ENCODE results near the gene FGFR4.

- TF ChIP-seq CTCF (IDR thresholded peaks at IDR 0.05 in 8 of 11, conservative IDR thresholded peaks at IDR 0.05 in 3 of 11) (no peak), POLR2A (IDR thresholded peaks at IDR 0.05) (no peak)
Measured at GRCh38 chr5:177096162-177097015, 9.7 kb downstream of the FGFR4 start.
